Vagina (tissue), 2 donors: ENCODE measurements around the gene CS. TPM values are rescaled to one million over a fixed set of nuclear protein-coding genes. Genes with fewer than 3 reads are reported as not detected.

ENCODE experiments used
- DNase-seq, 2 donors: peaks; one replicate each; pipeline ENCODE4 v3.0.0-alpha.2; 2017; ENCODE audit errors: extremely low spot score in 2 of 2
- H3K27ac ChIP-seq: fragments of 200-600 bp; sonication (generic); one replicate; pipeline ENCODE4 v1.5.1; 2019
- H3K27me3 ChIP-seq: fragments of 200-600 bp; sonication (generic); one replicate; pipeline ENCODE4 v1.5.1; 2019
- H3K36me3 ChIP-seq, 2 donors: fragments of 200-600 bp; sonication (generic); one replicate each; pipeline ENCODE4 v1.5.1; 2017 to 2019
- H3K4me1 ChIP-seq: fragments of 200-600 bp; sonication (generic); one replicate; pipeline ENCODE4 v1.5.1; 2019
- H3K4me3 ChIP-seq, 2 donors: fragments of 200-600 bp; sonication (generic); 1 replicate in 1 of 2; 2 replicates in 1 of 2; pipeline ENCODE4 v1.5.1; 2016 to 2019
- H3K9me3 ChIP-seq: fragments of 200-600 bp; sonication (generic); one replicate; pipeline ENCODE4 v1.5.1; 2019
- CTCF ChIP-seq, 3 experiments: fragments of 450-650 bp in 2 of 3; fragments of 200-600 bp in 1 of 3; sonication (generic) in 1 of 3; IDR thresholded peaks; one replicate each; pipeline ENCODE4 v1.5.1; 2017 to 2019; ENCODE audit warnings: antibody characterized with exemption in 3 of 3, mild to moderate bottlenecking in 2 of 3, moderate library complexity in 2 of 3
- POLR2A ChIP-seq, 2 donors: fragments of 450-650 bp; IDR thresholded peaks; one replicate each; pipeline ENCODE4 v1.6.1; 2017; ENCODE audit warnings: antibody characterized with exemption in 2 of 2, mild to moderate bottlenecking in 2 of 2, moderate library complexity in 2 of 2
- POLR2AphosphoS5 ChIP-seq, 2 donors: sonication (generic); formaldehyde crosslinking; IDR thresholded peaks; one replicate each; pipeline ENCODE4 v1.9.0; 2017; ENCODE audit warnings: antibody characterized with exemption in 2 of 2, mild to moderate bottlenecking in 2 of 2, low read depth in 1 of 2; ENCODE audit not compliant: insufficient read depth in 1 of 2
- intact Hi-C: fragments of 100-400 bp; cut with DNase I; formaldehyde crosslinking; loops from one replicate; pipeline ENCODE4 v1.15.1; 2023
- total RNA-seq: library from RNA; depleted of rRNA; stranded (reverse); fragments of >200 nt; gene quantifications from one replicate; pipeline ENCODE4 v1.2.3, GENCODE V29; 2016

CS gene
- total RNA-seq, 1 donor from 2014 or later, result 140 TPM

GRCh38 chr12:56260921-56261320 is 39.2 kb downstream of the CS start:
- no peaks in the 10 kb centered on the region for H3K9me3 ChIP-seq
- no peak overlapping the region for H3K4me3 ChIP-seq
- H3K27ac ChIP-seq, result no peak overlapping the region
- H3K4me1 ChIP-seq, result peaks cover 27% of the 10 kb centered on the region
- peaks cover 0 to 5% of the 10 kb centered on the region in 2 donors for H3K36me3 ChIP-seq
- intact Hi-C loops, result no loop called here
- no peaks in the 10 kb centered on the region for H3K27me3 ChIP-seq
- no peak for TF ChIP-seq CTCF (IDR thresholded peaks at IDR 0.05)
- TF ChIP-seq POLR2AphosphoS5 (IDR thresholded peaks at IDR 0.05; ENCODE audit: insufficient read depth in 1 of 2, low read depth in 1 of 2), result no peak
- no peak for TF ChIP-seq POLR2A (IDR thresholded peaks at IDR 0.05)
- DNase-seq, result no peak

DNA sequence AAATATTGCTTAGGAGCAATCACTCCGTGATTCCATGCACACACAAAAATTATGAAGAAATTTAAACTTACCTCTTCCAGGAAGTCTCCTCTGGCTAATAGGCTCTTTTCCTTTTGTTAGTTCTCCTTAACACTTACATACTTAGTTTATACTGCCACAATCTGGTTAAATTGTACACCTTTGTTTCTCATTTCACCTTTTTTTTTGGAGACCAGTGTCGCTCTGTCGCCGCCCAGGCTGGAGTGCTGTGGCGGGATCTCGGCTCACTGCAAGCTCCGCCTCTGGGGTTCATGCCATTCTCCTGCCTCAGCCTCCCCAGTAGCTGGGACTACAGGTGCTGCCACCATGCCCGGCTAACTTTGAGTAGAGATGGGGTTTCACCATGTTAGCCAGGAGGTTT is 39.8 kb downstream of the CS start:
- Histone ChIP-seq H3K27me3 (no peaks in the 10 kb centered on the region), H3K4me3 (no peak overlapping the region), H3K27ac (no peak overlapping the region), H3K36me3 (peaks cover 0 to 10% of the 10 kb centered on the region in 2 donors), H3K4me1 (peaks cover 25% of the 10 kb centered on the region), H3K9me3 (no peaks in the 10 kb centered on the region)
- no peak for DNase-seq
- intact Hi-C loops, result no loop called here
- TF ChIP-seq POLR2A (IDR thresholded peaks at IDR 0.05) (no peak), POLR2AphosphoS5 (IDR thresholded peaks at IDR 0.05; ENCODE audit: insufficient read depth in 1 of 2, low read depth in 1 of 2) (no peak), CTCF (IDR thresholded peaks at IDR 0.05) (no peak)

GRCh38 chr12:56258820-56259183 is 41.3 kb downstream of the CS start:
- H3K9me3 ChIP-seq, result no peaks in the 10 kb centered on the region
- intact Hi-C loops, result no loop called here
- H3K4me3 ChIP-seq, result peak overlapping the region; percentile 93 to 99
- H3K27ac ChIP-seq, result peak overlapping the region; percentile 84
- peaks cover 11 to 26% of the 10 kb centered on the region in 2 donors for H3K36me3 ChIP-seq
- no peak for TF ChIP-seq CTCF (IDR thresholded peaks at IDR 0.05)
- H3K4me1 ChIP-seq, result peaks cover 25% of the 10 kb centered on the region
- H3K27me3 ChIP-seq, result no peaks in the 10 kb centered on the region
- DNase-seq, result no peak

DNA sequence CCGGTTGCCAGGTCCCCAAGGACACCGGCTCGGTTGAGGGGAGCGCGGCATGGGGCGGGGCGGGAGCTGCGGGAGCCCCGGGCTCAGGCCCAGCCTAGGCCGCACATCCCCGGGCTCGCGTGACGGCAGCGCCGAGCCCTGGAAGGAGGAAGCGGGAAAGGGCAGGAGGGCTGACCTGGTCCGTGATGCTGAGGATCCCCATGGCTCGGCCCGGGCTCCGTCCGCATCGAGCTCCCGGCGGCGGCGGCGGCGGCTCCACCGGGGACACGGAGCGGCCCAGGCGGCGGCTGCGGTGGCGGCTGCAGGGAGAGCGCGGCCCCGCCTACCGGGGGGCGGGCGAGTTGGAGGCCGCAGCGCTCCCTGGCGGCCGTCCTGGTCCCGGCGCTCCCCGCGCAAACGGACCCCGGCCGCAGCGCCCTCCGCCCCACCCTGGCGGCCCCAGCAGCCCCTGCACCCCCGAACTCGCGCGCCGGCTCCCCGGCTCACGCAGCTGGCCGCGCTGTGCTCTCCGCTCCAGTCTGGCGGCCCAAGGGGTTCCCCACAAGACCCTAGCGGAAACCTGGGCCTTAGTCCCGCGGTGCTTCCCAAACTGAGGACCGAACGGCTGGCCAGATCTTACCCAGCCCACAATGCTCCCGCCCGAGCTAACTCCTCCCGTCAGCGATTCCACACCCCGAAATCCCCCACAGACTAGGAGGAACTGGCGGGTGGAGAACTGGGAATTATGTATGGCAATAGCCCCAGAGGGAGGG is 41.9 kb downstream of the CS start, which contains the start of gene ANKRD52:
Gene ANKRD52, minus strand, starts transcription at position 317 of the 752 bp plus-strand sequence. Its CDS starts 115 bp downstream, at position 202.
- no peaks in the 10 kb centered on the region for H3K27me3 ChIP-seq
- intact Hi-C loops, result no loop called here
- peak within 1 kb of the TSS; percentile 93 to 99 for H3K4me3 ChIP-seq
- H3K27ac ChIP-seq, result peak within 1 kb of the TSS; percentile 84
- peaks cover 12 to 32% of the 10 kb centered on the region in 2 donors for H3K36me3 ChIP-seq
- no peak for DNase-seq
- peaks cover 25% of the 10 kb centered on the region for H3K4me1 ChIP-seq
- H3K9me3 ChIP-seq, result no peaks in the 10 kb centered on the region
- TF ChIP-seq POLR2A (IDR thresholded peaks at IDR 0.05) (no peak), CTCF (IDR thresholded peaks at IDR 0.05) (peak; percentile 26 to 77 (median 43)), POLR2AphosphoS5 (IDR thresholded peaks at IDR 0.05; ENCODE audit: insufficient read depth in 1 of 2, low read depth in 1 of 2) (peak in 1 of 2 donors; percentile 40)

GRCh38 chr12:56257491-56258067 is 42.6 kb downstream of the CS start:
- intact Hi-C loops, result no loop called here
- peaks cover 25% of the 10 kb centered on the region for H3K4me1 ChIP-seq
- peak overlapping the region; percentile 84 for H3K27ac ChIP-seq
- no peak for TF ChIP-seq POLR2AphosphoS5 (IDR thresholded peaks at IDR 0.05; ENCODE audit: insufficient read depth in 1 of 2, low read depth in 1 of 2)
- TF ChIP-seq CTCF (IDR thresholded peaks at IDR 0.05), result no peak
- TF ChIP-seq POLR2A (IDR thresholded peaks at IDR 0.05), result no peak
- H3K36me3 ChIP-seq, result peaks cover 12 to 38% of the 10 kb centered on the region in 2 donors
- H3K27me3 ChIP-seq, result no peaks in the 10 kb centered on the region
- peak overlapping the region; percentile 93 to 99 for H3K4me3 ChIP-seq
- no peak for DNase-seq
- no peaks in the 10 kb centered on the region for H3K9me3 ChIP-seq
